ENCODE measurements around the gene GRPEL1.

DNA sequence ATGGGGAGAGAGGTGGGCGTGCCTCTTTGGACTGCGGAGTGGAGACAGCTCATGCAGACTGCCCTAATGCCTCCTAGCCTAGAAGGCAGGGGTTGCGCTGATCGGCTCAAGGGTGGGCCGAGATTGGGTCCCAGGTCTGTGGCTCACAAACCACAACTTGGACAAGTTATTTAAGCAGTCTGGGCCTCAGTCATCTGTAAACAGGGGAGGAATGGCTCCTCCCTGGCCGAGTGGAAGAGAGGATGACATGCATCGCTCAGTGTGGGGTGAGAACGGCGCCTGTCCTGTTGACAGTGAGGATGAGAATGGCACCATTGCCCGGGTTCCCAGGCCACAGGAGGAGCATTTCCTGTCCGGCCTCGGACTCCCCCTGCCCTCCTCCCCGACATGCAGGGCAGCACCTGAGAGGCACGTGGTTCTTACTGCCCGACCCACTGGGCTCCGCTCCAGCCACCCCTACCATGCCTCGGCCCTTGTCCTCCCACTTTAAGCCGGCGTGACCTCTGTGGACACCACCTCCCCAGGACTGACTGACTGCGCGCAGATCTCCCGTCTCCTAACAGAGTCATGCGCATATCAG lies 40.3 kb upstream of the GRPEL1 start:
- TF ChIP-seq EZH2 (IDR thresholded peaks at IDR 0.05; ENCODE audit: low read length, missing control alignments) = no peak
- TF ChIP-seq, protein P1, sequence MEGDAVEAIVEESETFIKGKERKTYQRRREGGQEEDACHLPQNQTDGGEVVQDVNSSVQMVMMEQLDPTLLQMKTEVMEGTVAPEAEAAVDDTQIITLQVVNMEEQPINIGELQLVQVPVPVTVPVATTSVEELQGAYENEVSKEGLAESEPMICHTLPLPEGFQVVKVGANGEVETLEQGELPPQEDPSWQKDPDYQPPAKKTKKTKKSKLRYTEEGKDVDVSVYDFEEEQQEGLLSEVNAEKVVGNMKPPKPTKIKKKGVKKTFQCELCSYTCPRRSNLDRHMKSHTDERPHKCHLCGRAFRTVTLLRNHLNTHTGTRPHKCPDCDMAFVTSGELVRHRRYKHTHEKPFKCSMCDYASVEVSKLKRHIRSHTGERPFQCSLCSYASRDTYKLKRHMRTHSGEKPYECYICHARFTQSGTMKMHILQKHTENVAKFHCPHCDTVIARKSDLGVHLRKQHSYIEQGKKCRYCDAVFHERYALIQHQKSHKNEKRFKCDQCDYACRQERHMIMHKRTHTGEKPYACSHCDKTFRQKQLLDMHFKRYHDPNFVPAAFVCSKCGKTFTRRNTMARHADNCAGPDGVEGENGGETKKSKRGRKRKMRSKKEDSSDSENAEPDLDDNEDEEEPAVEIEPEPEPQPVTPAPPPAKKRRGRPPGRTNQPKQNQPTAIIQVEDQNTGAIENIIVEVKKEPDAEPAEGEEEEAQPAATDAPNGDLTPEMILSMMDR (conservative IDR thresholded peaks at IDR 0.05 in 1 of 2, IDR thresholded peaks at IDR 0.05 in 1 of 2; ENCODE audit: low read depth in 1 of 2, low read length in 2 of 2) = no peak

Data from fibroblast of lung (primary cell).